ENCODE measurements around the gene HOXA3. TPM values are rescaled to one million over a fixed set of nuclear protein-coding genes. Genes with fewer than 3 reads are reported as not detected.

Gene HOXA3
- polyA plus RNA-seq, 1 donor: 19.1 TPM

- WGBS (ENCODE audit: insufficient coverage, low lambda C conversion rate): no CpG with 5 or more reads among the region's 31 CpGs
- Histone ChIP-seq H3K27me3 (ENCODE audit: control insufficient read depth, insufficient read depth, low read length) (peaks cover 56% of the 10 kb centered on the region), H3K36me3 (ENCODE audit: control insufficient read depth, insufficient read depth, low read length) (peaks cover 12% of the 10 kb centered on the region), H3K9me3 (ENCODE audit: control insufficient read depth, low read depth, low read length) (peaks cover 17% of the 10 kb centered on the region), H3K4me1 (ENCODE audit: control insufficient read depth, insufficient read depth, low read length) (peaks cover 33% of the 10 kb centered on the region), H3K27ac (ENCODE audit: low read length) (peak overlapping the region; percentile 59), H3K4me3 (ENCODE audit: low read length) (peak overlapping the region; percentile 38)
- DNase-seq: no peak
Observed at GRCh38 chr7:27144781-27145164, 7.6 kb downstream of the HOXA3 start.

DNA sequence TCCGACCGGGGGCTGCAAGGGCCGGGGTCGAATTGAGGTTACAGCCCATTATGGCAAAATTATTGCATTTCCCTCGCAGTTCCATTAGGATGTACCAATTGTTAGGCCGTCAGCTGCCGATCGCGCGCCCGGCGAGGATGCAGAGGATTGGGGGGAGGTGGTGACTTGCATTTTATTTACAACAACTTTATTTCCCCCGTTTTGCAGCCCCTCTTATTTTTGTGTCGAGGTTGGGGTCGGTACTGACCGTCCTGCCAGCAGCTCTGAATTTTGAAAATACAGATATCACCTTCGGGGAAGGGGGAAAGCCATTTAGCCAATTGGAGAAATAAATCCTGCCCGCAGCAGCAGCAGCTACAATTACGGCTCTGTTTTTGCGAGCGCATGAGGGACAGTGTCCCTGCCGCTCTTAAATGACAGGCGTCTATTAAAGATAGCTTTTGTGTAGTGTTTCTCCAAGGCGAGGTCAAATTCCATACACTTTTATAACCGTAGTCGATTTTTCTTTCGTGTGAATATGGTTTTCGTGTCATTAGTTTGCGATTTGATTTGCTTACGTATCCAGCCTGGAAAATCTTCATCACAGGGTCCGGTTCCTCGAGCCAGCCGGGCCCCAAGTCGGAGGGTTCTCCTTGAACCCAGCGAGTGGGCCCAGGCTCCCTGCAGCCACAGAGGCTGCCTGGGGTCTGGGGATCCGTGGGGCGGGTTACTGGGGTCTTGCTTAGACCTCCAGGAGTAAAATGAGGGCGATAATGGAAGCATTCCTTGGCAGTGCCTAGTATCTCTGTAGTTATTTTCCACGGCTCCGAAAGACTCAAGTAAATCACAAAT, 8.2 kb downstream of the HOXA3 start:
- DNase-seq: no peak
- WGBS (ENCODE audit: insufficient coverage, low lambda C conversion rate): 3% methylated on average over 7 of the region's 40 CpGs

GRCh38 chr7:27143023-27143949, 9.1 kb downstream of the HOXA3 start, which contains the start of gene HOXA5:
HOXA5 (minus strand) TSS chr7:27143681; CDS start chr7:27143607, 74 bp downstream.
- H3K27me3 ChIP-seq (ENCODE audit: control insufficient read depth, insufficient read depth, low read length): peaks cover 44% of the 10 kb centered on the region
- H3K4me3 ChIP-seq (ENCODE audit: low read length): peak within 1 kb of the TSS; percentile 71
- H3K9me3 ChIP-seq (ENCODE audit: control insufficient read depth, low read depth, low read length): peaks cover 17% of the 10 kb centered on the region
- no CpG with 5 or more reads among the region's 86 CpGs for WGBS (ENCODE audit: insufficient coverage, low lambda C conversion rate)
- H3K4me1 ChIP-seq (ENCODE audit: control insufficient read depth, insufficient read depth, low read length): peaks cover 32% of the 10 kb centered on the region
- H3K27ac ChIP-seq (ENCODE audit: low read length): peak within 1 kb of the TSS; percentile 72
- peaks cover 12% of the 10 kb centered on the region for H3K36me3 ChIP-seq (ENCODE audit: control insufficient read depth, insufficient read depth, low read length)
- peak; percentile 91 to 92 for DNase-seq

More for the DNA sequence above, 8.2 kb downstream of the HOXA3 start:
- Histone ChIP-seq H3K36me3 (ENCODE audit: control insufficient read depth, insufficient read depth, low read length) (peaks cover 12% of the 10 kb centered on the region), H3K9me3 (ENCODE audit: control insufficient read depth, low read depth, low read length) (peaks cover 17% of the 10 kb centered on the region), H3K4me1 (ENCODE audit: control insufficient read depth, insufficient read depth, low read length) (peaks cover 33% of the 10 kb centered on the region), H3K27ac (ENCODE audit: low read length) (peak overlapping the region; percentile 59), H3K4me3 (ENCODE audit: low read length) (peak overlapping the region; percentile 38), H3K27me3 (ENCODE audit: control insufficient read depth, insufficient read depth, low read length) (peaks cover 53% of the 10 kb centered on the region)

- H3K27ac ChIP-seq (ENCODE audit: low read length): peak overlapping the region; percentile 72
- peaks cover 12% of the 10 kb centered on the region for H3K36me3 ChIP-seq (ENCODE audit: control insufficient read depth, insufficient read depth, low read length)
- H3K4me1 ChIP-seq (ENCODE audit: control insufficient read depth, insufficient read depth, low read length): peaks cover 28% of the 10 kb centered on the region
- no peak for DNase-seq
- H3K27me3 ChIP-seq (ENCODE audit: control insufficient read depth, insufficient read depth, low read length): peaks cover 38% of the 10 kb centered on the region
- no CpG with 5 or more reads among the region's 29 CpGs for WGBS (ENCODE audit: insufficient coverage, low lambda C conversion rate)
- H3K9me3 ChIP-seq (ENCODE audit: control insufficient read depth, low read depth, low read length): peaks cover 17% of the 10 kb centered on the region
- H3K4me3 ChIP-seq (ENCODE audit: low read length): peak overlapping the region; percentile 71
Observed at GRCh38 chr7:27142580-27143022, 9.8 kb downstream of the HOXA3 start.

- peak overlapping the region; percentile 71 for H3K4me3 ChIP-seq (ENCODE audit: low read length)
- H3K27me3 ChIP-seq (ENCODE audit: control insufficient read depth, insufficient read depth, low read length): peaks cover 33% of the 10 kb centered on the region
- peaks cover 28% of the 10 kb centered on the region for H3K4me1 ChIP-seq (ENCODE audit: control insufficient read depth, insufficient read depth, low read length)
- peak overlapping the region; percentile 72 for H3K27ac ChIP-seq (ENCODE audit: low read length)
- no peak for DNase-seq
- peaks cover 15% of the 10 kb centered on the region for H3K9me3 ChIP-seq (ENCODE audit: control insufficient read depth, low read depth, low read length)
- no CpG with 5 or more reads among the region's 30 CpGs for WGBS (ENCODE audit: insufficient coverage, low lambda C conversion rate)
- peaks cover 12% of the 10 kb centered on the region for H3K36me3 ChIP-seq (ENCODE audit: control insufficient read depth, insufficient read depth, low read length)
Observed at GRCh38 chr7:27141923-27142579, 10.3 kb downstream of the HOXA3 start.

- peaks cover 26% of the 10 kb centered on the region for H3K27me3 ChIP-seq (ENCODE audit: control insufficient read depth, insufficient read depth, low read length)
- WGBS (ENCODE audit: insufficient coverage, low lambda C conversion rate): 77% methylated on average over 7 of the region's 18 CpGs
- H3K4me3 ChIP-seq (ENCODE audit: low read length): peak overlapping the region; percentile 71
- no peak for DNase-seq
- peaks cover 15% of the 10 kb centered on the region for H3K9me3 ChIP-seq (ENCODE audit: control insufficient read depth, low read depth, low read length)
- peaks cover 9% of the 10 kb centered on the region for H3K36me3 ChIP-seq (ENCODE audit: control insufficient read depth, insufficient read depth, low read length)
- peak overlapping the region; percentile 72 for H3K27ac ChIP-seq (ENCODE audit: low read length)
- peaks cover 32% of the 10 kb centered on the region for H3K4me1 ChIP-seq (ENCODE audit: control insufficient read depth, insufficient read depth, low read length)
Observed at GRCh38 chr7:27141137-27141922, 11.1 kb downstream of the HOXA3 start.

- 27% methylated on average over 3 of the region's 15 CpGs for WGBS (ENCODE audit: insufficient coverage, low lambda C conversion rate)
- peak overlapping the region; percentile 79 for H3K27ac ChIP-seq (ENCODE audit: low read length)
- H3K4me1 ChIP-seq (ENCODE audit: control insufficient read depth, insufficient read depth, low read length): peaks cover 38% of the 10 kb centered on the region
- DNase-seq: peak in 1 of 2 donors; percentile 90
- peaks cover 7% of the 10 kb centered on the region for H3K36me3 ChIP-seq (ENCODE audit: control insufficient read depth, insufficient read depth, low read length)
- H3K27me3 ChIP-seq (ENCODE audit: control insufficient read depth, insufficient read depth, low read length): peaks cover 15% of the 10 kb centered on the region
- H3K4me3 ChIP-seq (ENCODE audit: low read length): peak overlapping the region; percentile 62
- peaks cover 9% of the 10 kb centered on the region for H3K9me3 ChIP-seq (ENCODE audit: control insufficient read depth, low read depth, low read length)
Observed at GRCh38 chr7:27140126-27140857, 12.1 kb downstream of the HOXA3 start.

DNA sequence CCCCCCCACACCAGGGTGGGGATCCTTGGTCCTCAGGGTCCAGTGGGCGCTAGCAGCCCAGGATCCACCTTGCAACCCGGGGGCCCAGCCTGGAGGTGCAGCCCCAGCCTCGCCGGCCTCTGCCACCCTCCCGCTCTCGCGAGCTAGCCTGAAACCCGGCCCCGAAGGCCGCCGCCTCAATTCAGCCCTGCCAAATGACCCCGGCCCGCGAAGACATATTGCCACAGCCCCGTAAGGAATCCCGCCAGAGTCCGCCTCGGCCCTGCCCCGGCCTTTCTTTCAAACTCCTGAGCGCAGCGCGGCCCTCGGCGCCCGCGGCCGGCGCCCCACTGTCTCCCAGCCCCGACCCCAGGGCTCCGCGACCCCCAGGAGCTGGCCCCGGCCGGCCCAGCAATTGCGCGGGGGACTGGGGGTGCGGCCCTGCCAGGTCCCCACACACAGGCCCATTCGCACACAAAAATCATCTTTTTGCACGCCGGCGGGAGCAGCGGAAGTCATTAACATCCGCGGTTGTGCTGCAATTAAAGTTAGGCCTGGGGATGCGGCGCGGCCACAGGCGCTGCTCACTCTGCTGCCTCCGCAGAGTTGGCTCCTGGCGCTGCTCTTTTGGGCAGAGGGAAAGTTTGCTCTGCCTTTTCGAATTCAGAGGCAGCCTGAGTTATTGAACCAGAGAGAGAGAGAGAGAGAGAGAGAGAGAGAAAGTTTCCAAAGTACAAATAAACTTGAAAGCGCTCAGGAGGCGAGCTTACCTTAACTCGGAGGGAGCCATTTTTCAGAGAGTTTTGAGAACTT, 12.9 kb downstream of the HOXA3 start:
- peaks cover 8% of the 10 kb centered on the region for H3K27me3 ChIP-seq (ENCODE audit: control insufficient read depth, insufficient read depth, low read length)
- peak overlapping the region; percentile 79 for H3K27ac ChIP-seq (ENCODE audit: low read length)
- H3K9me3 ChIP-seq (ENCODE audit: control insufficient read depth, low read depth, low read length): peaks cover 2% of the 10 kb centered on the region
- H3K36me3 ChIP-seq (ENCODE audit: control insufficient read depth, insufficient read depth, low read length): peaks cover 4% of the 10 kb centered on the region
- peaks cover 41% of the 10 kb centered on the region for H3K4me1 ChIP-seq (ENCODE audit: control insufficient read depth, insufficient read depth, low read length)
- H3K4me3 ChIP-seq (ENCODE audit: low read length): peak overlapping the region; percentile 62
- WGBS (ENCODE audit: insufficient coverage, low lambda C conversion rate): 0% methylated on average over 2 of the region's 53 CpGs
- peak in 1 of 2 donors; percentile 83 for DNase-seq
